ENCODE measurements around the gene CCDC85C.

The CCDC85C gene

DNA sequence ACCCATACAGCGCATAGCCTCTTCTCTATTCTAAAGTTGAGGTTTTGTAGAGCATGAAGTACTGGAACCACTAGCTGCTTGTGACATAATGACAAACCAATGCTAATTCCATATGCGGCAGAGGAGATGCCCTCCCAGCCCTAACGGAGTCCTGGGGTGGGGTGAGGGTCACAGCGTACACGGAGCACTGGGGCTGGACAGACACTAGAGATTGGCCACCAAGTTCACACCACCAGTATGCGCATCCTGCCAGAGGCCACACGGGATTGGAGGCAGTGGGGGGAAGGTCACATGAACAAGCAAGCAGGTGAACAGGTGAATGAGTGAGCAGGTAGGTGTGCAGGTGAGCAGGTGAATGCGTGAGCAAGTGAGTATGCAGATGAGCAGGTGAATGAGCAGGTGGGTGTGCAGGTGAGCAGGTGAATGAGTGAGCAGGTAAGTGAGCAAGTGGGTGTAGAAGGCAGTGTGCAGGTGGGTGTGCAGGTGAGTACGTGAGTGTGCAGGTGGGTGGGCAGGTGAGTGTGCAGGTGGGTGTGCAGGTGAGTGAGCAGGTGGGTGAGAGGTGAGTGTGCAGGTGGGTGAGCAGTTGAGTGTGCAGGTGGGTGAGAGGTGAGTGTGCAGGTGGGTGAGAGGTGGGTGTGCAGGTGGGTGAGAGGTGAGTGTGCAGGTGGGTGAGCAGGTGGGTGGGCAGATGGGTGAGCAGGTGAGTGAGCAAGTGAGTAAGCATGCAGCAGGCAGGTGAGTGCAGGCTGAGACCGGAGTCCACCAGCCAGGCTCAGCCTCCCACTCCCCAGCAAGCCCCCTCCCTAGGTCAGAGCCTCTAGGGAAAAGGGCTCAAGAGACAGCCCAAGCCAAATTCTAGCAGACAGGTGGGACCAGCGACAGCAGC lies 52.7 kb downstream of the CCDC85C start:
- Histone ChIP-seq H3K4me2 (ENCODE audit: low read length) (no peak overlapping the region), H3K79me2 (ENCODE audit: low read length) (no peaks in the 10 kb centered on the region), H3K4me3 (ENCODE audit: low read length) (no peak overlapping the region), H3K27me3 (ENCODE audit: low read depth, low read length) (peaks cover 7% of the 10 kb centered on the region), H2AFZ (ENCODE audit: low read depth, low read length) (no peak overlapping the region), H3K9ac (ENCODE audit: low read length) (no peak overlapping the region), H4K20me1 (ENCODE audit: insufficient read depth, low read length) (no peaks in the 10 kb centered on the region), H3K27ac (ENCODE audit: low read length) (no peak overlapping the region), H3K9me3 (ENCODE audit: insufficient read depth, low read length) (no peaks in the 10 kb centered on the region), H3K36me3 (replicated peaks; ENCODE audit: low read depth, low read length) (no peaks in the 10 kb centered on the region), H3K4me1 (ENCODE audit: low read length) (peaks cover 5% of the 10 kb centered on the region; the same call in 1 of the 2 replicates)
- TF ChIP-seq, protein P1, sequence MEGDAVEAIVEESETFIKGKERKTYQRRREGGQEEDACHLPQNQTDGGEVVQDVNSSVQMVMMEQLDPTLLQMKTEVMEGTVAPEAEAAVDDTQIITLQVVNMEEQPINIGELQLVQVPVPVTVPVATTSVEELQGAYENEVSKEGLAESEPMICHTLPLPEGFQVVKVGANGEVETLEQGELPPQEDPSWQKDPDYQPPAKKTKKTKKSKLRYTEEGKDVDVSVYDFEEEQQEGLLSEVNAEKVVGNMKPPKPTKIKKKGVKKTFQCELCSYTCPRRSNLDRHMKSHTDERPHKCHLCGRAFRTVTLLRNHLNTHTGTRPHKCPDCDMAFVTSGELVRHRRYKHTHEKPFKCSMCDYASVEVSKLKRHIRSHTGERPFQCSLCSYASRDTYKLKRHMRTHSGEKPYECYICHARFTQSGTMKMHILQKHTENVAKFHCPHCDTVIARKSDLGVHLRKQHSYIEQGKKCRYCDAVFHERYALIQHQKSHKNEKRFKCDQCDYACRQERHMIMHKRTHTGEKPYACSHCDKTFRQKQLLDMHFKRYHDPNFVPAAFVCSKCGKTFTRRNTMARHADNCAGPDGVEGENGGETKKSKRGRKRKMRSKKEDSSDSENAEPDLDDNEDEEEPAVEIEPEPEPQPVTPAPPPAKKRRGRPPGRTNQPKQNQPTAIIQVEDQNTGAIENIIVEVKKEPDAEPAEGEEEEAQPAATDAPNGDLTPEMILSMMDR (IDR thresholded peaks at IDR 0.05; ENCODE audit: low read depth, low read length): no peak

GRCh38 chr14:99550387-99550992 lies 53.5 kb downstream of the CCDC85C start:
- H3K27me3 ChIP-seq (ENCODE audit: low read depth, low read length): peaks cover 13% of the 10 kb centered on the region
- H2AFZ ChIP-seq (ENCODE audit: low read depth, low read length): no peak overlapping the region
- H3K4me3 ChIP-seq (ENCODE audit: low read length): no peak overlapping the region
- H3K27ac ChIP-seq (ENCODE audit: low read length): no peak overlapping the region
- H3K36me3 ChIP-seq (replicated peaks; ENCODE audit: low read depth, low read length): no peaks in the 10 kb centered on the region
- no peak overlapping the region for H3K4me2 ChIP-seq (ENCODE audit: low read length)
- H3K9ac ChIP-seq (ENCODE audit: low read length): no peak overlapping the region
- TF ChIP-seq EZH2phosphoT487 (IDR thresholded peaks at IDR 0.05; ENCODE audit: low read depth): no peak
- TF ChIP-seq, protein P1 (IDR thresholded peaks at IDR 0.05; ENCODE audit: low read depth, low read length): no peak
- H4K20me1 ChIP-seq (ENCODE audit: insufficient read depth, low read length): no peaks in the 10 kb centered on the region
- H3K79me2 ChIP-seq (ENCODE audit: low read length): no peaks in the 10 kb centered on the region
- peaks cover 5% of the 10 kb centered on the region; the same call in 1 of the 2 replicates for H3K4me1 ChIP-seq (ENCODE audit: low read length)
- H3K9me3 ChIP-seq (ENCODE audit: insufficient read depth, low read length): no peaks in the 10 kb centered on the region

DNA sequence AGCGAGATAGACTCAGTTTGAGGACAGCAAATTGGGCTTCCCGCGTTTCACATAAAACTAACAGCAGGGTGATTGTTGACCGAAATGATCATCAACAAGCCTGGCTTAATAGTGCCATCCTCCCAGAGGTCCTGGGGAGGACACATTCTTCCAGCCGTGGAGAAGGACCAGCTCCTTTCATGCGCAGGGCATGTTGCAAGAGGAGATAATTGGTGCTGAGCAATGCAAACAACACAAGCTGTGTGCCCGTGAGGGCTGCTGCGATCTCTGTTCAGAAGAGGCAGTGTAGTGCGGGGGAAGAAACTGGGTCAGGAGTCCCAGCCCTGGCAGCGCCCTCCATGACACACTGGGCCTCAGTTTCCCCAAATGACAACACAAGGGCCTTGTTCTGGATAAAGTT lies 54.3 kb downstream of the CCDC85C start:
- TF ChIP-seq, protein P1 (IDR thresholded peaks at IDR 0.05; ENCODE audit: low read depth, low read length): no peak
- no peak for TF ChIP-seq EZH2phosphoT487 (IDR thresholded peaks at IDR 0.05; ENCODE audit: low read depth)
- H3K9ac ChIP-seq (ENCODE audit: low read length): no peak overlapping the region
- H3K36me3 ChIP-seq (replicated peaks; ENCODE audit: low read depth, low read length): no peaks in the 10 kb centered on the region
- no peak overlapping the region for H2AFZ ChIP-seq (ENCODE audit: low read depth, low read length)
- H3K27me3 ChIP-seq (ENCODE audit: low read depth, low read length): peaks cover 13% of the 10 kb centered on the region
- H4K20me1 ChIP-seq (ENCODE audit: insufficient read depth, low read length): no peaks in the 10 kb centered on the region
- no peaks in the 10 kb centered on the region for H3K79me2 ChIP-seq (ENCODE audit: low read length)
- H3K4me3 ChIP-seq (ENCODE audit: low read length): no peak overlapping the region
- peaks cover 5% of the 10 kb centered on the region; the same call in 1 of the 2 replicates for H3K4me1 ChIP-seq (ENCODE audit: low read length)
- H3K27ac ChIP-seq (ENCODE audit: low read length): no peak overlapping the region
- no peak overlapping the region for H3K4me2 ChIP-seq (ENCODE audit: low read length)
- H3K9me3 ChIP-seq (ENCODE audit: insufficient read depth, low read length): no peaks in the 10 kb centered on the region

- no peak for TF ChIP-seq EZH2phosphoT487 (IDR thresholded peaks at IDR 0.05; ENCODE audit: low read depth)
- TF ChIP-seq, protein P1 (IDR thresholded peaks at IDR 0.05; ENCODE audit: low read depth, low read length): no peak
- Histone ChIP-seq H4K20me1 (ENCODE audit: insufficient read depth, low read length) (no peaks in the 10 kb centered on the region), H3K36me3 (replicated peaks; ENCODE audit: low read depth, low read length) (no peaks in the 10 kb centered on the region), H3K4me1 (ENCODE audit: low read length) (peaks cover 5% of the 10 kb centered on the region; the same call in 1 of the 2 replicates), H2AFZ (ENCODE audit: low read depth, low read length) (no peak overlapping the region), H3K9ac (ENCODE audit: low read length) (no peak overlapping the region), H3K4me2 (ENCODE audit: low read length) (no peak overlapping the region), H3K9me3 (ENCODE audit: insufficient read depth, low read length) (no peaks in the 10 kb centered on the region), H3K27ac (ENCODE audit: low read length) (no peak overlapping the region), H3K27me3 (ENCODE audit: low read depth, low read length) (peaks cover 13% of the 10 kb centered on the region), H3K79me2 (ENCODE audit: low read length) (no peaks in the 10 kb centered on the region), H3K4me3 (ENCODE audit: low read length) (no peak overlapping the region)
Measured at GRCh38 chr14:99548871-99549515, 55.0 kb downstream of the CCDC85C start.
